Common myeloid progenitor, CD34-positive (primary cell): ENCODE results near the gene MYH9.
"Not testable (repeated sequence)": the region's sequence is repeated elsewhere in the genome, so short reads cannot be mapped to it uniquely, and the experiment has no call there.

Experiments used
- CTCF ChIA-PET: fragments of 350-600 bp; sonication (Branson Sonifier 250); formaldehyde crosslinking; loops from one replicate; lab custom pipeline; 2021; ENCODE audit warnings: antibody characterized with exemption; lab: Charles Lee
- POLR2A ChIA-PET: fragments of 350-600 bp; sonication (Branson Sonifier 250); formaldehyde crosslinking; loops from one replicate; lab custom pipeline; 2021; ENCODE audit warnings: antibody characterized with exemption; lab: Charles Lee
- DNase-seq, 3 donors: peaks; one replicate each; pipeline versions ENCODE4 v3.0.0 to v3.0.0-alpha.2; 2013
- H3K27ac ChIP-seq, 2 experiments: 1 replicate in 1 of 2; 2 replicates in 1 of 2; pipeline ENCODE4 v1.7.0; 2013; ENCODE audit warnings: inconsistent platforms in 2 of 2, low read length in 2 of 2, mild to moderate bottlenecking in 2 of 2, low read depth in 1 of 2, moderate library complexity in 1 of 2; ENCODE audit not compliant: severe bottlenecking in 2 of 2, insufficient read depth in 1 of 2, poor library complexity in 1 of 2
- H3K27me3 ChIP-seq, 5 experiments: replicated peaks in 2 of 5; 1 replicate in 3 of 5; 2 replicates in 2 of 5; pipeline versions ENCODE4 v1.6.1 to v1.7.0; 2013; ENCODE audit warnings: low read length in 4 of 5, mild to moderate bottlenecking in 2 of 5, moderate library complexity in 2 of 5, inconsistent platforms in 1 of 5; ENCODE audit not compliant: insufficient read depth in 5 of 5, control insufficient read depth in 4 of 5
- H3K36me3 ChIP-seq, 4 experiments: 1 replicate in 2 of 4; 2 replicates in 2 of 4; pipeline versions ENCODE4 v1.6.1 to v1.7.0; 2013; ENCODE audit warnings: low read length in 3 of 4, control low read depth in 1 of 4, mild to moderate bottlenecking in 1 of 4; ENCODE audit not compliant: control insufficient read depth in 4 of 4, insufficient read depth in 4 of 4
- H3K4me1 ChIP-seq, 4 experiments: 1 replicate in 3 of 4; 2 replicates in 1 of 4; pipeline versions ENCODE4 v1.6.1 to v1.7.1; 2013; ENCODE audit warnings: low read length in 3 of 4, mild to moderate bottlenecking in 3 of 4, control low read depth in 1 of 4, inconsistent platforms in 1 of 4, moderate library complexity in 1 of 4; ENCODE audit not compliant: control insufficient read depth in 4 of 4, insufficient read depth in 4 of 4; ENCODE audit errors: control extremely low read depth in 1 of 4
- H3K4me3 ChIP-seq, 7 experiments: 1 replicate in 4 of 7; 2 replicates in 3 of 7; pipeline versions ENCODE4 v1.5.1 to v1.7.0; 2013; ENCODE audit warnings: mild to moderate bottlenecking in 7 of 7, low read length in 6 of 7, moderate library complexity in 6 of 7, inconsistent platforms in 2 of 7, low read depth in 2 of 7, control low read depth in 1 of 7; ENCODE audit not compliant: insufficient read depth in 4 of 7, control insufficient read depth in 1 of 7; ENCODE audit errors: extremely low read depth in 1 of 7
- H3K9me3 ChIP-seq, 5 experiments: 1 replicate in 4 of 5; 2 replicates in 1 of 5; pipeline versions ENCODE4 v1.6.1 to v1.7.1; 2013; ENCODE audit warnings: low read length in 4 of 5, mild to moderate bottlenecking in 2 of 5, inconsistent platforms in 1 of 5, low read depth in 1 of 5, moderate library complexity in 1 of 5; ENCODE audit not compliant: control insufficient read depth in 4 of 5, insufficient read depth in 2 of 5; ENCODE audit errors: control extremely low read depth in 1 of 5
- WGBS: methylation state at CpG from one replicate; pipeline ENCODE4 v1.1.5; 2013; ENCODE audit not compliant: insufficient coverage; 5-methylcytosine and 5-hydroxymethylcytosine counted together

MYH9 gene

GRCh38 chr22:36292823-36293530, 94.8 kb downstream of the MYH9 start:
- ChIA-PET CTCF (interaction anchor here (1.0 to 2.3 kb wide), 7 partner anchors 8 to 194 kb away, joined by 3 to 15 read pairs (median 5); no protein-coding TSS in a partner anchor), POLR2A (no interaction called here)
- Histone ChIP-seq H3K27ac (no peak overlapping the region), H3K4me3 (no peak overlapping the region), H3K36me3 (peaks cover 54 to 88% (median 76%) of the 10 kb centered on the region in 4 experiments), H3K9me3 (peaks cover 0 to 2% (median 0%) of the 10 kb centered on the region in 5 experiments), H3K4me1 (no peaks in the 10 kb centered on the region), H3K27me3 (no peaks in the 10 kb centered on the region)
- 98% methylated on average over 16 of the region's 17 CpGs for WGBS
- no peak for DNase-seq

- peaks cover 0 to 2% (median 0%) of the 10 kb centered on the region in 5 experiments for H3K9me3 ChIP-seq
- H3K4me1 ChIP-seq = no peaks in the 10 kb centered on the region
- ChIA-PET CTCF (interaction anchor here (2.0 to 2.3 kb wide), 2 partner anchors 10 to 14 kb away, joined by 8 to 15 read pairs; no protein-coding TSS in a partner anchor), POLR2A (no interaction called here)
- no peak for DNase-seq
- no peak overlapping the region for H3K4me3 ChIP-seq
- no peaks in the 10 kb centered on the region for H3K27me3 ChIP-seq
- WGBS = 96% methylated on average over 21 of the region's 29 CpGs
- no peak overlapping the region for H3K27ac ChIP-seq
- H3K36me3 ChIP-seq = peaks cover 52 to 86% (median 75%) of the 10 kb centered on the region in 4 experiments
Observed at GRCh38 chr22:36291831-36292740, 95.7 kb downstream of the MYH9 start.

DNA sequence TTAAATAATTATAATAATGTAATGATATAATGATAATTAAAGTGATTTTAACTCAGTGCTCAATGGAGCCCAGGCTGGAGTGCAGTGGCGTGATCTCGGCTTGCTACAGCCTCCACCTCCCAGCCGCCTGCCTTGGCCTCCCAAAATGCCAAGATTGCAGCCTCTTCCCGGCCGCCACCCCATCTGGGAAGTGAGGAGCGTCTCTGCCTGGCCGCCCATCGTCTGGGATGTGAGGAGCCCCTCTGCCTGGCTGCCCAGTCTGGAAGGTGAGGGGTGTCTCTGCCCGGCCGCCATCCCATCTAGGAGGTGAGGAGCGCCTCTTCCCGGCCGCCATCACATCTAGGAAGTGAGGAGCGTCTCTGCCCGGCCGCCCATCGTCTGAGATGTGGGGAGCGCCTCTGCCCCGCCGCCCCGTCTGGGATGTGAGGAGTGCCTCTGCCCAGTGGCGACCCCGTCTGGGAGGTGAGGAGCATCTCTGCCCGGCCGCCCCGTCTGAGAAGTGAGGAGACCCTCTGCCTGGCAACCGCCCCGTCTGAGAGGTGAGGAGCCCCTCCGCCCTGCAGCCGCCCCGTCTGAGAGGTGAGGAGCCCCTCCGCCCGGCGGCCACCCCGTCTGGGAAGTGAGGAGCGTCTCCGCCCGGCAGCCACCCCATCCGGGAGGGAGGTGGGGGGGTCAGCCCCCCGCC, 97.2 kb downstream of the MYH9 start:
- H3K36me3 ChIP-seq = peaks cover 47 to 86% (median 75%) of the 10 kb centered on the region in 4 experiments
- POLR2A ChIA-PET, H3K27ac ChIP-seq: not testable (repeated sequence)

GRCh38 chr22:36289948-36290371, 97.8 kb downstream of the MYH9 start:
- WGBS = 97% methylated on average over 6 of the region's 11 CpGs
- H3K9me3 ChIP-seq, H3K27ac ChIP-seq, H3K4me1 ChIP-seq, H3K4me3 ChIP-seq, H3K27me3 ChIP-seq, POLR2A ChIA-PET, DNase-seq: not testable (repeated sequence)
- CTCF ChIA-PET = interaction anchor here (1.1 to 8.7 kb wide), 5 partner anchors 9 to 396 kb away, joined by 3 to 107 read pairs (median 3); no protein-coding TSS in a partner anchor
- H3K36me3 ChIP-seq = peaks cover 45 to 86% (median 74%) of the 10 kb centered on the region in 4 experiments

More for the DNA sequence above, 97.2 kb downstream of the MYH9 start:
- DNase-seq, H3K4me1 ChIP-seq, H3K9me3 ChIP-seq, H3K27me3 ChIP-seq, H3K4me3 ChIP-seq: not testable (repeated sequence)
- WGBS = no CpG with 5 or more reads among the region's 40 CpGs
- CTCF ChIA-PET = interaction anchor here (8.7 kb wide), 1 partner anchor 9 kb away, joined by 107 read pairs; no protein-coding TSS in a partner anchor

GRCh38 chr22:36289406-36289870, 98.3 kb downstream of the MYH9 start:
- no peak overlapping the region for H3K4me3 ChIP-seq

GRCh38 chr22:36288571-36289405, 99.0 kb downstream of the MYH9 start:
- WGBS = 97% methylated on average over 32 of the region's 33 CpGs
- ChIA-PET CTCF (interaction anchor here (1.0 to 8.7 kb wide), 12 partner anchors 8 to 395 kb away, joined by 3 to 107 read pairs (median 3); no protein-coding TSS in a partner anchor), POLR2A (interaction anchor here (1.1 kb wide), 1 partner anchor 9 kb away, joined by 5 read pairs; no protein-coding TSS in a partner anchor)
- Histone ChIP-seq H3K9me3 (peaks cover 0 to 2% (median 0%) of the 10 kb centered on the region in 5 experiments), H3K4me1 (peaks cover 0 to 3% (median under 1%) of the 10 kb centered on the region in 4 experiments), H3K36me3 (peaks cover 35 to 86% (median 74%) of the 10 kb centered on the region in 4 experiments), H3K4me3 (no peak overlapping the region), H3K27ac (no peak overlapping the region), H3K27me3 (no peaks in the 10 kb centered on the region)
- DNase-seq = no peak

More at GRCh38 chr22:36289406-36289870, 98.3 kb downstream of the MYH9 start:
- DNase-seq = no peak
- Histone ChIP-seq H3K36me3 (peaks cover 40 to 86% (median 74%) of the 10 kb centered on the region in 4 experiments), H3K27me3 (no peaks in the 10 kb centered on the region), H3K4me1 (peaks cover 0 to 3% (median under 1%) of the 10 kb centered on the region in 4 experiments), H3K9me3 (peaks cover 0 to 2% (median 0%) of the 10 kb centered on the region in 5 experiments), H3K27ac (no peak overlapping the region)
- ChIA-PET POLR2A (no interaction called here), CTCF (interaction anchor here (1.1 to 8.7 kb wide), 8 partner anchors 9 to 396 kb away, joined by 3 to 107 read pairs (median 3); no protein-coding TSS in a partner anchor)
- WGBS = 98% methylated on average over 7 of the region's 7 CpGs
